Limb (tissue), 2 donors: ENCODE measurements around the gene SP3.
A peak's percentile ranks its signal among the peaks of the same experiment; 100 is the strongest.

ENCODE experiments used
- DNase-seq, 2 donors: peaks; one replicate each; pipeline ENCODE4 v3.0.0-alpha.2; 2016; ENCODE audit errors: extremely low spot score in 2 of 2

Gene SP3

GRCh38 chr2:173968551-173968950 lies 3.4 kb upstream of the SP3 start:
- DNase-seq: no peak

GRCh38 chr2:173966274-173967098 lies 1.3 kb upstream of the SP3 start:
- no peak for DNase-seq

DNA sequence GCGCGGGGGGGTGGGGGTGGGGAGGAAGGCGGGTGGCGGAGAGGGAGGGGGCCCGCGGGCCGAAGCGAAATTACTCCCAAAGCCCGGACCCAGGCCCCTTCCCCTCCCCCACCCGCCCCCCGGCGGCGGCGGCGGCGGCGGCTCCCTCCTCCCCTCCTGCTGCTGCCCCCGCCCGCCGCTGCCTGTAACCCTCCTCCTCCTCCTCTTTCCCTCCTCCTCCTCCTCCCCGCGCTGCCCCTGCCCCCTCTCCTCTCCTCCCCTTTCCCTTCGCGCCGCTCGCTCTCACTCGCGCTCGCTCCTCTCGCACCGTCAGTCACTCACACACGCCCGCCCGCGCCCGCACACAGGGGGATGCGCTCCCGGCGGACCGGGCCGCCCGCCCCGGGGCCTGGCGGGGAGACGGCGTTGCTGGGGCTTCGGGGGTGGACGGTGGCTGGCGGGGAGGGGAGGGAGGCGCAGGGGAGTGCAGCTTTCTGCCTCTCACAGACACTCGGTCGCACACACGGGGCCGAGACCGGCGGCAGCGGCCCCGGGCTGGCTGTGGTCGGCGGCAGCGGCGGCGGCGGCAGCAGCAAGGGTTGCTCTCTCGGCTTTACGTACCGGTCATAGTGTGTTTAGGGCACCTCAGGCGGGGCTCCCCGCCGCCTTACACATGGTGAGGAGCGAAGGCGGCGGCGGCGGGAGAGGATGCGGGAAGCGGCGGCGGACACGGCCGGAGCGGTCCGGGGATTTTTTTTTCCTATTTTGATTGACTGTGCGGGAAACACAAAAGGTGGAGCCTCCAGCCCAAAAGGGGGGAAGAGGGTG lies 405 bp downstream of the SP3 start:
- peak; percentile 94 to 96 for DNase-seq

- peak; percentile 86 to 98 for DNase-seq
Observed at GRCh38 chr2:173963817-173964564, 1.2 kb downstream of the SP3 start.

GRCh38 chr2:173963323-173963816 lies 1.8 kb downstream of the SP3 start:
- DNase-seq: peak in 1 of 2 donors; percentile 85

DNA sequence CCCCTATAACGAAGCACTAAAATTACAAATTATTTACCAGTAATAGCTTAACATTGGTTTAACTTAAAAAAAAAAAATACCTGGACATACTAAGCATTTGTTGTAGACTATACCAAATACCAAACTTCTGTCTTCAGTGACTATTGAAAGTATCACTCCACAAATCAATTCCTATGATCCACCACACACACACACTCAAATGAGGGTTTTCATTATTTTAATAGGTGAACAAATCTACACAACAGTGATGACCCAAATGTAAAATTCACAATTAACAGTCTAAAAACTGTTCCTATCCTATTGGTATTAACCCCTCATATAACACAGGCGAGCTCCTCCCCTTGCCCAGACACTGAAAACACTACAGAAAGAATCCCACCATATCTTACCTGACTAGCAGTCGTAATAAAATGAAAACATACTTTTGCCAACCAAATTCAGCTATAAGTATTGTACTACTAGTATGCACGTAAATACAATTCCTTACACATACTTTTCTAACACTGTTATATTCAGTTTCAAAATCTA lies 2.5 kb downstream of the SP3 start:
- no peak for DNase-seq

- DNase-seq: no peak
Observed at GRCh38 chr2:173962031-173962430, 3.1 kb downstream of the SP3 start.

- no peak for DNase-seq
Observed at GRCh38 chr2:173961346-173961705, 3.8 kb downstream of the SP3 start.

- no peak for DNase-seq
Observed at GRCh38 chr2:173959909-173960308, 5.3 kb downstream of the SP3 start.

DNA sequence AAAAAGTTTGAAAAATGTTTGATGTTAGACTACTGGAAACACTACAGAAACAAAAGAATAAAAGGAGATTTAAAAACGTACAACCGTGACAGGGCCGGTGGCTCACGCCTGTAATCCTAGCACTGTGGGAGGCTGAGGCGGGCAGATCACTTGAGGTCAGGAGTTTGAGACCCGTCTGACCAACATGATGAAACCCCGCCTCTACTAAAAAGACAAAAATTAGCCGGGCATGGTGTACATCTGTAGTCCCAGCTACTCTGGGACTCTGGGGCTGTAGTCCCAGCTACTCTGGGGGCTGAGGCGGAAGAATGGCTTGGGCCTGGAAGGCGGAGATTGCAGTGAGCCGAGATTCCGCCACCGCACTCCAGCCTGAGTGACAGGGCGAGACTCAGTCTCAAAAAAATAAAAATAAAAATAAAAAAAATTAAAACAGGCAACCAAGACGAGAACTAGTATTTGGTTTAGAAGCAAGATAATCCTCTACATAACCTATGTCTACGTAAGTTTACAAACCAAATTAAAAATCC lies 5.8 kb downstream of the SP3 start:
- no peak for DNase-seq

DNA sequence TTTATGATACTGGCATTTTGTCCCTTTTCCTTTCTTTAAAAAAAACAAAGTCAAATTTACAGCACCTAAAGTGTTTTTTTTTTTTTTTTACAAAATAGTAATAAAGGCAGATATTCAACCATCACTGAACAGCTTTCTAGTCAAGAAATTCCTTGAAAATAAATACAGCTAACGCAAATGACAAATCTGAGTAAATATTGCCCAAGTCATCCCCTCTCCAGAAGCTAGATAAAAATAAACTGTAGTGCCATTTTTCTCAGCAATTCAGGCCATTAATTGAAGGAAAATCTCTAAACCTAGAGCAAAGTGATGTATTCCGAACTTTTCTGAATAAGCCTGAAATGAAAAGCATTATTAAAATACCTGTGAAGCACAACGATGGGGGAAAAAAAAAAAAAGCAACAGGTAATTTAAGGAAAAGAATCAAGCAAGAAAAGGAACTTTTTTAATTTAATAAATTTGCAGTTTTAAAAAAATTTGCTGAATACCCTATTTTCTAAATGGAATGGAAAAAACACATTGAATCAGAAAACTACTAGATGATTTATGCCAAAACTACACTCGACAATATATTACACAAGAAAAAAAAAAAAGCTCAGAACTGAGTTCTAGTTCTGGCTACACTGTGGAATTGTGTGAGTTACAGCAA lies 6.9 kb downstream of the SP3 start:
- DNase-seq: no peak

DNA sequence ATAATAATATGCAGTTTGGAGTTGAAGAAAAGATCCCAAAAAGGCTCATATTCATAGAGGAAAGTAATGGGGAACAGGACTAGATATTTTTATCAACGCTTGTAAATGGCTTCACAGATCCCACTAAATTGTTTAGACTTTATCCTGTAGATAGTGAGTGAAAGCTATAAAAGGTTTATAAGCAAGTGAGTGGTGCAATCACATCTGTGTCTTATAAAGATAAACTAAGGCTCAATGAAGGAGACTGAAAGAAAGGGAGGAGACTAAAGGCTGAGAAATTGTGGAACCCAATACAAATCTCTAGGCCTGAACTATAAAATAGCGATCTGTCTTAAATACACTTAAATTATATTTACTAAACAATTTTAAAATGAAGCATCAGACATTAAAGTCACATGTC lies 7.7 kb downstream of the SP3 start:
- no peak for DNase-seq

DNA sequence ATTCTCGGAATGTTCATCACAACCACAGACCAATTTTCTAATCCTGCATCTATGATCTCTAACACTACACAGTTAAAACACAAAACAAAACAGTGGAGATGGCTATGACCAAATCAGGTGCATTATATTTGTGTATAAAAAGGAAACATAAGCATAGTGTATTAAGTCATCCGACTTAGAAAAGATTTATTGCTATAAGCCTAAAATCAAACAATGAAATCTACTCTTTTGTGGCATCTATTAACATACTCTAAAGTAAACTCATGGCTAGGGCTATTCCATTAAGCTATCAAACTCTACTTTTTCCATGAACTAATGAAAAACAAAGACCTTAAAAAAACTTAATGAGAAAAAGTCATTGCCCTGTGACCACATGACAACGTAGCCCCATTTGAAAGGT lies 8.7 kb downstream of the SP3 start:
- DNase-seq: no peak

DNA sequence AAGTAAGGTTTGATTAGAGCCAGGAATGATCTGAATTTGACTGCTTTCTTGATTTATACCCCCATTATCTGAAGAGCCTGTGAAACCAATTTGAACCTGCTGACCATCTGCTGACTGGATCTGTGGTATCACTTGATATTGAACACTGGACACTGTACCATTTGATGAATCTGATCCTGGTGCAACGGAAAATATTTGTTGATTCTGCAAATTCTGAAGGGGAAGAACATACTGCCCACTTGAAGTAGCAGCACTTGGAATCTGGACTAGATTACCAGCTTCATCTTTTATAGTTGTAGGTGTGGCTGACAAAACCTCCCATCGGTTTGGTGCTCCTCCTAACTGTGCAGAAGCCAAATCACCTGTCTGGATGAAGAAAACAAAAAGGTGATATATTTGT lies 9.3 kb downstream of the SP3 start:
- DNase-seq: no peak

DNA sequence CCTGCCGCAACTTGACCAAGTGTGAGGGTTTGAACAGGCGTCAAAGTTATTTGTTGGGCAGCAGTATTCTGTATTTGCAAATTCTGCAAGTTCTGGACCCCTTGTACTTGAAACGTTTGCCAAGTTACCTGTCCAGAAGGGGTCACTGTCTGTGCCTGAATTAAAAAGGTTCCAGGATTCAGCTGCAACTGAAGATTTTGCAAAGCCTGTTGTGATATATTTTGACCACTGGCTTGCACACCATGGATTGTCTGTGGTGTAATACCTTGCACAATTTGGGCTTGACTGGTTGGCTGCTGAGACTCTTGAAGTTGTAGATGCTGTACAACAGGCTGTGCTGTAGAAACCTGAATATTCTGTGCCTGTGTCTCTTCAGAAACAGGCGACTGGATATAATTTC lies 10.2 kb downstream of the SP3 start:
- DNase-seq: no peak

GRCh38 chr2:173953047-173953424 lies 12.1 kb downstream of the SP3 start:
- no peak for DNase-seq

GRCh38 chr2:173952267-173953046 lies 12.7 kb downstream of the SP3 start:
- DNase-seq: no peak

DNA sequence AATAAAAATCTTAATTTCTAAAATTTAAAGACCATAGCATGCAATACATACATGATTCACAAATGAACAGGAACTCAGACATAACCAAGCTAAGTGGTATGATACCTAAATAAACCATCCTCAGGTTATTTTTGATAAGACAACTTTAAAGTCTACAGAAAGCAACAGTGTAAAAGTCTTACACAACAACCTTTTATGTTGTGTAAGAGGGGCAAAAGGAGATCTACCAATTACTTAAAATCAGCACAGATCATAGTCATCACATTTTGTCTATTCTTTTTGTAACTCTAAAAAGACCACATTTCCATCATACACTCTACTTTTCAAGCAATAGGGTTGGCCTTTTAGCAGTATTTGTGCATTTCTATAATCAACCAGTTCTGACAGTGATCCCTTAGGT lies 16.3 kb downstream of the SP3 start:
- no peak for DNase-seq

DNA sequence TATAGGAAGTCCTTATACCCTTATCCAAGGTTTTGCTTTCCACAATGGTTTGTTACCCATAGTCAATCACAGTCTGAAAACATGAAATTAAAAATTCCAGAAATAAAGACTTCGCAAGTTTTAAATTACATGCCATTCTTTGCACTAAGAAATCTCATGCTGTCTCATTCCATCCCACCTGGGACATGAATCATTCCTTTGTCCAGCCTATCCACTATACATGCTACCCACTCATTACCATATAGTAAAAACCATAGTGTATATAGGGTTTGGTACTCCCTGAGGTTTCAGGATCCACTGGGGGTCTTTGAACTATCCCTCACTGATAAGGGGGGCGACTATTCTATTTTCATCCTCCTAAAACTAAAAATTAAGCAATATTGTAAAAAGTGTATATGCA lies 17.0 kb downstream of the SP3 start:
- DNase-seq: no peak

- DNase-seq: no peak
Observed at GRCh38 chr2:173947131-173947530, 18.0 kb downstream of the SP3 start.
